Hippocampal formation (tissue), 2 donors: Measurements from ENCODE around the gene TP53TG5.

Experiments
- DNase-seq, 2 donors: peaks; one replicate each; lab custom pipeline; 2025; lab: John Stamatoyannopoulos, UW

Gene TP53TG5

DNA sequence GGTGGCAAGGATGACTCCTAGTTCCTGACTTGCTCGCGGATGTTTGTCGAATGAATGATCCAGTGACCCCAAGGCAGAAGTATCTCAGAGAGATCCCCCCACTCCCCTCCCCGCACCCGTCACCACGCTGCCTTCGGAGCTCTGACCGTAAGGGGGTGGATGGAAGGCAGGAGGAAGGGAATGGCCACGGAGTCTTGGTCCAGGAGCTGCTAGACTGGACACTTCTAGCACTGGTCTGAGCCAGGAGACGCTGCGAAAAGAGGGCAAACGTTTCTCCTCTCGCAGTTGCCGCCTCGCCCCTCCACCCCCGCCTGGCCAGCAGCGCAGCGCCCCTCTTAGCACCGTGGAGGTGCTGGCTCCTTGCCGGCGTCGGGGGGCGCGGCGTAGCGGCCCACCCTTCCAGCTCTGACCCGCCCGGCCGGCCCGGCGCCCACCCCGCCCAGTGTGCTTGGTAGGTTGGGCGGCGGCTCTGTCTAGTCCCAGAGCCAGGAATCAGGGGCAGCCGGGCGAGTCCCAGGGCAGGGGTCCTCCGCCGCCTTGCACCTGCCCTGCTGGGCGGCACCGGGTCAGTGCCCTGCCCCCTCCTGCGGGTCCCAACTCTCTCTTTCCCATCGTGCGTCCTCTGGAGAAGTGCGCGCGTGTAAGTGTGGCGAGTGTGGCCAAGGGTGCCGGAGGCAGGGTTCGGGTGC lies 27.6 kb upstream of the TP53TG5 start:
- DNase-seq: no peak

DNA sequence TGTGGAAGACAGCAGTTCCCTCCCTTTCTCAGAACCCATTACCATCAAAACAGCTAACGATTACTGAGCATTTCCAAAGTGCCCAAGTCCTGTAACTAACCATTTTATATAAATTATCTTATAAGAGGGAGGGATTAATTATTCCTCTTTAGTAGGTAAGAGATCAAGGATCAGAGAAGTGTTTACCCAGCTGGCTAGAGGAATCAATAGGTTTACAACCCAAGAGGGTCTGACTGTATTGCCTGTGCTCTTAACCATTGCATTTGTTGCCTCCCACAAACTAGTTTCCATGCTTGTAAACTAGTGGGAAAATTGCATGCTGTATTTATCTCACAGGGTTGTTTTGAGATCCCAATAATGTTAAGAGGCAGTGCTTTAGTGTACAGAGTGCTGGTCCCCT lies 26.3 kb upstream of the TP53TG5 start:
- DNase-seq: no peak

DNA sequence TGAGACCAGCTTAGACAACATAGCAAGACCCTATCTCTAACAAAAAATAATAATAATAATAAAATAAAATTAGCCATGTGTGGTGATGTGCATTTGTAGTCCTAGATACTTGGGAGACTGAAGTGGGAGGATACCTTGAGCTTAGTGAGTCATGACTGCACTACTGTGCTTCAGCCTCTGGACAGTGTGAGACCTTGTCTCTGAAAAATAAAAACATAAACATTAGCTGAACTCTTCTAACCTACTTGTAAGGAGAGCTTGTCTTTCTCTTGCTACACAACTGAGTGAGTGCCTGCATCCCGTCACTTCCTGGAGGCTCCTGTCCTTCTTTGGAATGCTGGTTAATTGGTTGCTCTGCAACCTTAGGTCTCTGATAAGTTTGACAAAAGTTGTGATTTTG lies 24.8 kb upstream of the TP53TG5 start:
- DNase-seq: no peak

- DNase-seq: no peak
Measured at GRCh38 chr20:45400346-45401031, 22.4 kb upstream of the TP53TG5 start.

DNA sequence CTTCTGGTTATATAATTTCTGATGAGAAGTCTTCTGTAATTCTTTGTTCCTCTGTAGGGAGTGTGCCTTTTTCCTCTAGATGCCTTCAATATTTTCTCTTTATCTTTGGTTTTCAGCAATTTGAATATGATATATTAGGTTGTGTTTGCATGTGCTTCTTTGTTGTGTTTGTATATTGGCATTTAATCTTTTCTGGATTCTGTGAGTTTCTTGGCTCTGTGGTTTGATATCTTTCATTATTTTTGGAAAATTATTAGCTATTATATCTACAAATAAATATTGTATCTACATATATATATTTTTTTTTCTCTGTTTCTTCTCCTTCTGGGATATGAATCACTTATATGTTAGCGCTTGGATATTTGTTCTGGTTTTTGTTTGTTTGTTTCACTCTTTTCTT lies 20.9 kb upstream of the TP53TG5 start:
- no peak for DNase-seq

DNA sequence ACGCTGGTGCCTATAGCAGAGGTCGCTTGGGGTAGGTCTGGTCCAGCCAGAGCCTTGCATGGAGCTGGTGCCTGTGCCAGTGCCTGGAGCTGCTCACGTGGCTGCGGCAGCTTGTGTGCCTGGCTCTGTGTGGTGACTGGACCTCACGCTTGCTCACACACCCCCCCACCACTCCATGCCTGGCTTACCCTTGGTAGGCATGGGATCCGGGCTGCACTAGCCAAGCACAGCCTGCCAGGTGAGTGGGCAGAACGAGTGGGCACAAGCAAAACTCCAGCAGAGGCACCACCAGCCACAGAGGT lies 16.9 kb upstream of the TP53TG5 start:
- no peak for DNase-seq

DNA sequence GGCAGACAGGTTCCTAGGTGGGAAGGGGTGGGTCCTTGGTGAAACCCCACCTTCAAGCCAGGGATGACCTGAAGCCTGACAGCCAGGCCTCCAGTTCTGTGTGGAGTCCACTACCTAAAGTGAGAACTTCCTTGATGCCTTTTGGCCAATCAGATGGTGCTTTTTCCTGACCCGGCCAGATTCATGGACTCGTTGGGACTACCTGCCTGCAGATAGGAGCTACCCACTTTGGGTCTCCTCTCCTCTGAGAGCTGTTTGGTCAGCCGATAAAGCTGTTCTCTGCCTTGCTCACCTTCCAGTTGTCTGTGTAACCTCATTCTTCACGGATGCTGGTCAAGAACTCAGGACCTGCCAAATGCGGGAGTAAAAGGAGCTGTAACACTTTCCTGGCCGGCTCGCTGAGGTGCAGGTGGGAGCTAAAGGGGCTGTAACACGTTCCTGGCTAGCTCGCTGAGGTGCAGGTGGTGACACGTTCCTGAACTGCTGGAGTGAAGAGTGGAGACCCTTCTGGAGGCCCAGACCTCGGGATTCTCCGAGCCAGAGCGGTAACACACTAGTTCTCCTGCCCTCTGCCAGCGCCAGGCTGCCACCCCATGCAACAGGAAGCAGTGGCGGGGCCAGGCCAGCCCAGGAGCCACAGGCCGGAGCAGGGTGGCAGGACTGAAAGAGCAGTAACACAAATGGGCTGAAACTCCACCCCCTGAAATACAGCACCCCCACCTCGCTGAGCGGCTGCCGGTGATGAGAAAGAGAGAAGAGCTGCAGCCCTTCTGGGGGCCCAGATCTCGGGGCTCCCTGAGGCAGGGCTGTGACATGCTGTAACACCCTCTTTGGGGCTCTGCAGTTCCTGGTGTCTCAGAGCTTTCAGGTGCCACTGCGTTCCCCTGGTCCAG lies 16.3 kb upstream of the TP53TG5 start:
- DNase-seq: no peak

- DNase-seq: peak; percentile 38 to 43
Measured at GRCh38 chr20:45392733-45393132, 14.6 kb upstream of the TP53TG5 start.

DNA sequence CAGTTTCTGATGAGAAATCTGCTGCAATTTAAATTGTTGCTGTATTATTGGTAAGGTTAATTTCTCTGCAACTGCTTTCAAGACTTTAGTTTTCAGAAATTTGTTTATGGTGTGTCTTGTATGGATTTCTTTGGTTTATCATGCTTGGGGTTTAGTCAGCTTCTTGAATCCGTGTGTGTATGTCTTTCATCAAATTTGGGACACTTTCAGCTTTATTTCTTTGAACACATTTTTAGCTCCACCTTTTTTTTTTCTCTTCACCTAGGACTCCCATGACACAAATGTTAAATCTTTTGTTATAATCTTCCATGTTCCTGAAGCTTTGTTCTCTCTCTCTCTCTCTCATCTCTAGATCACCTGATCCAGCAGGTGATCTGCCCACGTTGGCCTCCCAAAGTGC lies 13.4 kb upstream of the TP53TG5 start:
- DNase-seq: no peak

DNA sequence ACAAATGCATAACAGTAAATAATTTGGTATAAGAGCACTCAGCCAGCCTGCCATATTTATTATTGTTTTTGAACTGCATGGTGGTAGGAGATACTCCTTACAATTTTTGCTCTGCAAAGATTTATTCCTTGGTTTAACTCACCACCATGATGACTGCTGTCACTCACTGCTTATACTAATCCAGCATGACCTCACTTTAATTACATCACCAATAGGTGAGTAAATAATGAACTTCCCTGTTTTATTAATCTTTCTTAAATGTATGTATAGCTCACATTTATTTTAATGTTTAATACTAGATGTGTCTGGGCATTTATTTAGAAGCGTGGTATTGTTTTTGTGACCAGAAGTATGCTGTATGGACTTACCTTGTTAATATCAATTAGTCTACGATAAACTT lies 12.8 kb upstream of the TP53TG5 start:
- no peak for DNase-seq

GRCh38 chr20:45387274-45387673 lies 9.1 kb upstream of the TP53TG5 start:
- no peak for DNase-seq

DNA sequence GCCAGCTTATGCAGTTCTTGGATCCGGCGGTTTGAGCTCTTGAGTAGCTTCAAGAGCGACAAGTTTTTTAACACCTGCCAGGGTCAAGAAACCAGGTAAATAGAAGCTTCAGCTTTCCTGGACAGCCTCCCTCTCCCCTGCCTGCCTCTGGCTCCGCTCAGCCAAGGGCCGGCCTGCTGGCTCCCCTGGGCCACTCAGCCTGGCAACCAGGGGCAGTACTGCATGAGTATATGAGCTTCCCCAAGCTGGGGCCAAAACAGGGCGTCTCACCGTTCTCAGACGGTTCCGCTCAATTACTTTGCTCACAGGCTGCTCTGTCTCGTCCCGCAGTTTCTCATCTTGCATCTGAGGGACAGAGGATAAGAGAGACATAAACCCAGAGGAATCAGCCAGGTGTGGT lies 856 bp downstream of the TP53TG5 start:
- no peak for DNase-seq

- DNase-seq: no peak
Measured at GRCh38 chr20:45374966-45375365, 3.2 kb downstream of the TP53TG5 start.

- no peak for DNase-seq
Measured at GRCh38 chr20:45374101-45374467, 4.0 kb downstream of the TP53TG5 start.

DNA sequence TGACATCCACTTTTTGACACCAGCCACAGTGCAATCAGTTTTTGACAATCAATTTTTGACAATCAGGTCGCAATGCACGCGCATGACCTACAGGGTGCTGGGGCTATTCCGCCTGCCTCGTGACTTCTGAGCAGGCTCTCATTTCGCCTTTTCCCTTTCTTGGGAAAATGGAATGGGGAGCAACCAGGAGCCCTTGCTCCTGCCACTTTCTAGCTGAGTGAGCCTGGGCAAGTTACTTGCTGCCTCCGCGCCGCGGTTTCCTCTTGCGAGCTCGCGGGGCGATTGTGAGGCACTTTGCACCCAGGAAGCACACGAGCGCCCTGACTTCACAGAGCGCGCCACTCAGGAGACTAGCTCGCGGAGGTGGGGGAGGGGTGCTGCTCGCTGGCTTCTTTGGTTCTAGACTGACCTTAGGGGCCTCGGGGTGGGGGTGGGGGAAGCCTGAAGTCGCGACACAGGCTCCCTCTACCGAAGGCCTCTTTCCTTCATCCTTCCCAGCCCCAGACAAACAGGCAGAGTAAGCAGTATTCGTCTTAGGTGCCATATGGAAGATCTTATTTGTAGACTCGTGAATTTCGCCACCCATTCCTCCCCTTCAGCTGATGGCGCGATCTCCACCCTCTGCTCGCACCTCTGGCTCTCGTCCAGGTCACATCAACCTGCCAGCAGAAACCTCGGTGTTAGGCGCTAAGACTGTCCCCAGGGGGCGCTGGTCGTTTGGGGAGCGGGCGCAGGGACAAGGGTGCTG lies 4.6 kb downstream of the TP53TG5 start:
- DNase-seq: peak; percentile 64 to 86

GRCh38 chr20:45372646-45373352 lies 5.3 kb downstream of the TP53TG5 start:
- DNase-seq: peak; percentile 34 to 59

DNA sequence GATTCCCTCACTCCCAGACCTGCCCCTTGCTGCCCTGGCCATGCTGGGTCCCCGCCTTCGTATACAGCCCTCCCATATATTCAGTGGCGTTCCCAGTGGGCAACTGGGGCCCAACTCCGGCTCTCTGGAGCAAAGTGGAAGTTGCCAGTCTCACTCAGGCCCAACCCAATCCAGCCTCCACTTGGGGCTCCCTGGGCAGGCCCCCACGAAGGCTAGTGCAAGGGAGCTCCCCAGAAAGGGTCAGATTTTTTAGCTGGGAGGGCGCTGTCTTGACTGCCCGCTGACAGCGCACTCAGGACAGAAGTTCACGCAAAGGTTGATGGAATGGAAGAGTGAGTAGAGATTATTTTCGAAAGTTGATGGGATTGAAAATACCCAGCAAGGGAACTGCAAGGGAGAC lies 5.9 kb downstream of the TP53TG5 start:
- no peak for DNase-seq

DNA sequence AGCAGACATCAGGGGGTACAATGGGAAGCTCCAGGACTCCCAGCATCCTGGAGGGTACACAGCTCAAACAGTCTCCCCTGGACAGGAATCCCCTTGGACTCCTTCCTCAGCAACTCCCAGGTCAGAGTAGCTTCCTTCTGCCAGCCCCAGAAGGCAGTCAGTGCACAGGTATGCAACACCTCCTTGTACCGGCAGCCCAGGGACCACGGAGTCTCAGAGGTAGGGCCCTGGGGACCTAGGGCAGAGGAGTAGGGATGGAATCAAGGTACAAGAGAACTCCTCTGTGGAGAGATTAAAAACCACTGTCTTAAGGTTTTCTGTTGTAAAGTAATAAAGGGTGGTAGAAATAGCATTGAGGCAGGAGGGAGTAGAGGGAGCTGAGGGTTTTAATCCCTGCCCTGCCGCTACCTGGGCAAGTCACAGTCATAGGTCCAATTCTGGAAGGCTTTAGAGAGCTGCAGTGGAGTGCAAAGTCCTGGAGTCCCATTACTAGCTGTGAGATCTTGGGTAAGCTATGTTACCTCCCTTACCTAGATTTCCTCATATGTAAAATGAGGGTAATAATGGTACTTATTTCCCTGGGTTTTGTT lies 7.5 kb downstream of the TP53TG5 start:
- DNase-seq: no peak

GRCh38 chr20:45368221-45368980 lies 9.7 kb downstream of the TP53TG5 start:
- no peak for DNase-seq

DNA sequence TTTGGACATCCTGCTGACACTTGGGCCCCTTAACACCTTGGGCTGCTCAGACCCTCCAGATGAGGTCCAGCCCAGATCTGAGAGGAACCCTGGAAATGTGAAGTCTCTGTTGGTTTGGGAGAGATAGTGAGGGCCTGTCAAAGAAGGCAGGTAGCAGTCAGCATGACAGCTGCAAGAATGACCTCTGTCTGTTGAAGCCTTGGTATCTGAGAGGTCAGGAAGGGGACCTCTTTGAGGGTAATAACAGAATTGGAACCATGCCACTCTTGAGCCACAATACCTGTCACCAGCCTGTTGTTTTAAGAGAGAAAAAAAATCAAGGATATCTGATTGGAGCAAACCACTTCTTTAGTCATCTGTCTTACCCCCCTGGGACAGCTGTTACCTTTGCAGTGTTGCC lies 11.0 kb downstream of the TP53TG5 start:
- DNase-seq: no peak

DNA sequence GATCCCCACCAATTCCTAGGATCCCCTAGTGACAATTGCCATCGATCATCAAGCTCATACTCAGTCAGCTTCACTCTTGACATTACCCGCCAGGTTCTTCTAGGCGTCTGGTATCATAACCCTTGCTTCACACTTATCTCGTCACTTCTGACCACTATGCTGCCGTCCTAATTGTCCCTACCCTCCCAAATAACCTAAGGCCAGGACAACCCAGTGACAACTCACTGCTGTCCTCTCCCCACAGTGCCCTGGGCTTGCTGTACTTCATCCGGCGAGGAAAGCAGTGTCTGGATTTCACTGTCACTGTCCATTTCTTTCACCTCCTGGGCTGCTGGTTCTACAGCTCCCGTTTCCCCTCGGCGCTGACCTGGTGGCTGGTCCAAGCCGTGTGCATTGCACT lies 11.5 kb downstream of the TP53TG5 start:
- no peak for DNase-seq
